NCI-H774 (cell line): ENCODE results near the gene ELOVL6.
"Not testable (repeated sequence)": the region's sequence is repeated elsewhere in the genome, so short reads cannot be mapped to it uniquely, and the experiment has no call there.

Experiments used
- DNase-seq: peaks from one replicate; lab custom pipeline; 2025; lab: John Stamatoyannopoulos, UW

Gene ELOVL6

DNA sequence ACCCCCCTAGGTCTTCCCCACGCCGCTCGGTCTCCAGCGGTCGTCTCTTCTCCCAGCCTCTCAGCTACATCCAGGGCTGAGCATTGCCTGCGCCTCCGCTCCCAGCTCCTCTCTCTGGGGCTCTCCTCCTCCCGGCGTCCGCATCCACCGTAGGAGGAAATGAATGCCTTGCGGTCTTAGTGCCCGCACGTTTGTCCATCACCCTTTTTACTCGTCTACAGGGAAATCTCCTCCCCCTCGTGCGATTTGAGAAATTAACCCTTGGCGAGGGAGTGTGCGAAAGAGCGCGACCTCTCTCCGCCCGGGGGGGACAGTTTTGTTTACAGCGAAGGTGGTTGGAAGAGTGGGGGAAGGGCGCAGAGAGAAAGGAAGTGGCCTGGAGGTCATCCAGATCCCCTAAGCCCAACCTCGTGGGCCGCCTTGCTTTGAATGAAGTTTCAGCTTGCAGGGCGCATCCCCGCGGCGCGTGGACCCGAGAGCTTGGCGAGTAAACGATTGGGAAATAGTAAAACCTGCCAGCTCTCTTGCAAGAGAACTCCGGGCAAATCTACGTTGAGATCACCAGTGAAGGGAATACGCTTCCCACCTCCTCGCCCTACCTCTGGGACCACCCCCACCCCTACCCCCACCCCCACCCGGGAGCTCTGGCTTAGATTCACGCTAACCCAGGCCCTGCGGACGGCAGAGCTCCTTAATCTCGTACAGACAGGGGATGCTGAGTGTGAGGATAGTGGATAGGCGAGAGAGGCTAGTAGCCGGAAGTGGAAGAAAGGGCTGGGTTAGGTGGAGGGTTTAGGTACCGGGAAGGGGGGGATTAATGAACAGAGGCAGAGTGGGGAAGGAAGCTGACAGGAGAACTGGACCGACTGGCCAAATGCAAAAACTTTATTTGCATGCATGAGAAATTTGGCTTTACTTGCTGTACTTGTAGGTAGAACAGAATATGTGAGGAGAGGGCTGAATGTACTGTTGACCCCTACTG is at the start of gene ELOVL6:
Gene ELOVL6 (minus strand): TSS at position 181 of the 982 bp plus-strand sequence. CDS start 280 bp downstream, outside the sequence.
- DNase-seq = no peak

DNA sequence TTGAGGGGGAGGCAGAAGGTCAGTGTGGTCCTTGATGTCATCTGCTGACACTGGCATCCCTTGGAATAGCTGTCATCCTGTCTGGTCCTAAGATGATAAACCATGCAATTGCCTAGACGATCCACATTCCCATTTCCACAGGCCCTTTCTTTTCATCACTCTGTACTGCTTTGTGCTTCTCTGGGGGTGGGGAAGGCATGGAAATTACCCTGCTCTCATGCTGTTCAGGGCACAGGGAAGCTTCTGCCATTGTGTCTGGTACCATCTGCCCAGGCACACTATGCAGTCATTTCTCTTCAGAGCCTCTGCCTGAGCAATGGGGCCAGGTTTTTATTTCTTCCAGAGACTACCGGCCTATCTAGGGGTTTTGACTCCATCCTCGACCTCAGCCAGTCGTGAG is 49.7 kb upstream of the ELOVL6 start:
- DNase-seq = no peak

GRCh38 chr4:110247591-110247990 is 49.2 kb upstream of the ELOVL6 start:
- DNase-seq = no peak

DNA sequence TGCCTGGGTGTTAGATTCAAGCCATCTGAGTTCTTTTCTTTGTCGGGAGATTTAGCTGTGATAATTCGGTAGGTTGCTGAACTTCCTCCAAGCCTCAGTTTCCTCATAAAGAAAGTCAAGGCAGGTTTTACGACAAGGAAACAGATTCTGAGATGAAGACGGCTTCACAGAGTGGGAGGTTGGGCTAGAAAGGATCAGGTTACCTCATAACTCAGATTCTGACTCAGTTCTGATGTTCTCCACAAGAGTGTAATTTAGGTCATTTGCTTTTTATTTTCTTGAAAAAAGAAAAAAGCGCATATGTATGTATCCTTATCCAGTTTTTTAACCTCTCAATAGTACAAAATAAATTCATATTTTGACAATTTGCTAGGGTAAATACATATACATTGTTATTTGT is 47.2 kb upstream of the ELOVL6 start:
- DNase-seq = no peak

- DNase-seq = no peak
Measured at GRCh38 chr4:110236324-110236723, 37.9 kb upstream of the ELOVL6 start.

GRCh38 chr4:110233581-110233980 is 35.2 kb upstream of the ELOVL6 start:
- DNase-seq = not testable (repeated sequence)

GRCh38 chr4:110231869-110232268 is 33.5 kb upstream of the ELOVL6 start:
- DNase-seq = no peak

DNA sequence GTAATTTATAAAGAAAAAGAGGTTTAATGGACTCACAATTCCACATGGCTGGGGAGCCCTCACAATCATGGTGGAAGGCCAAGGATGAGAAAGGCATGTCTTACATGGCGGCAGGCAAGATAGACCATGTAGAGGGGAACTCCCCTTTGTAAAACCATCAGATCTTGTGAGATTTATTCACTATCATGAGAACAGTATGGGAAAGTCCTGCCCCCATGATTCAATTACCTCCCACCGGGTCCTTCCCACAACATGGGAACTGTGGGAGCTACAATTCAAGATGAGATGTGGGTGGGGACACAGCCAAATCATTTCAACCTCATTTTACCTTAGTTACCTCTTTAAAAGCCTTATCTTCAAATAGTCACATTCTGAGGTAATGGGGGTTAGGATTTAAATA is 30.9 kb upstream of the ELOVL6 start:
- no peak for DNase-seq

- no peak for DNase-seq
Measured at GRCh38 chr4:110224812-110225211, 26.4 kb upstream of the ELOVL6 start.

GRCh38 chr4:110224142-110224541 is 25.7 kb upstream of the ELOVL6 start:
- no peak for DNase-seq

DNA sequence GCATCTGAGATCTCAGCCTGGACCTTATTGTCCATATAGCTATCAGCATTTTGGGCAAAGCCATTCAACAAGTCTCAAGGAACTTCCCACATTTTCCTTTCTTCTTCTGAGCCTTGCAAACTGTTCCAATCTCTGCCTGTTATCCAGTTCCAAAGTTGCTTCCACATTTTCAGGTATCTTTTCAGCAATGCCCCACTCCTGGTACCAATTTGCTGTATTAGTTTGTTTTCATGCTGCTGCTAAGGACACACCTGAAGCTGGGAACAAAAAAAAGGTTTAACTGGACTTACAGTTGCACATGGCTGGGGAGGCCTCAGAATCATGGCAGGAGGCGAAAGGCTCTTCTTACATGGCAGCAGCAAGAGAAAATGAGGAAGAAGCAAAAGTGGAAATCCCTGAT is 20.5 kb upstream of the ELOVL6 start:
- DNase-seq = not testable (repeated sequence)

- not testable (repeated sequence) for DNase-seq
Measured at GRCh38 chr4:110217181-110217580, 18.8 kb upstream of the ELOVL6 start.

- no peak for DNase-seq
Measured at GRCh38 chr4:110216129-110216528, 17.7 kb upstream of the ELOVL6 start.

DNA sequence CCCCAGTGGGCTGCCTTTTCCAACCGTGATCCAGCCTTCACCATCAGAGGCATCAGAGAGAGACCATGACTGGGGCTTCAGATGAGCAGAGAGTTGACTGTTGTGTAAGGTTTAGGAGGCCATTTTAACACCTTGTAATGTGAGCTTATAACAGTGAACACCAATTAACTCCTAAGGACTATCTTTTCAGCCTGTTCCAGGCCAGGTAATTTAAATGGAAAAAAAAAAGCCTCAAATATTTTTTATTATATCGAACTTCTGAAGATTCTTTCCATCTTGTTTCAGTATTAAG is 13.3 kb upstream of the ELOVL6 start:
- no peak for DNase-seq

GRCh38 chr4:110211007-110211769 is 12.8 kb upstream of the ELOVL6 start:
- no peak for DNase-seq

GRCh38 chr4:110208419-110208818 is 10.0 kb upstream of the ELOVL6 start:
- no peak for DNase-seq

GRCh38 chr4:110207233-110207632 is 8.8 kb upstream of the ELOVL6 start:
- DNase-seq = no peak

- no peak for DNase-seq
Measured at GRCh38 chr4:110202024-110202423, 3.6 kb upstream of the ELOVL6 start.

DNA sequence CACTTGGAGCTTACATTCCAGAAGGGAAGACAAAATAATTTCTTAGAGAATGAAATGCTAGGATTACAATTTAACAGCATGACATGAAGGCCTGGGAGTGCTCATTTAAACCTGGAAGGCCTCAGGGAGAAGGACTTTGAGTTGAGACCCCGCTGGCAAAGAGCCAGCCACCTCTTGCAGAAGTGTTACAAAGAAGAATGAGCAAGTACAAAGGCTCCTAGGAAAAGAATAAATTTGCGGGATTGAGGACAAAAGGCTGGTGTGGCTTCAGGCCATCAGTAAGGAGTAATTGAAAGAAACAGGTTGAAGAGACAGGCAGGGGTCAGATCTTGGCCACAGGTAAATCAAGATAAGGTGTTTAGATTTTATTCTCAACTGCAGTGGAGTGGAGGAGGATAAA is 3.1 kb upstream of the ELOVL6 start:
- no peak for DNase-seq

GRCh38 chr4:110200689-110201088 is 2.3 kb upstream of the ELOVL6 start:
- DNase-seq = no peak

- DNase-seq = no peak
Measured at GRCh38 chr4:110198049-110198434, 373 bp downstream of the ELOVL6 start.

DNA sequence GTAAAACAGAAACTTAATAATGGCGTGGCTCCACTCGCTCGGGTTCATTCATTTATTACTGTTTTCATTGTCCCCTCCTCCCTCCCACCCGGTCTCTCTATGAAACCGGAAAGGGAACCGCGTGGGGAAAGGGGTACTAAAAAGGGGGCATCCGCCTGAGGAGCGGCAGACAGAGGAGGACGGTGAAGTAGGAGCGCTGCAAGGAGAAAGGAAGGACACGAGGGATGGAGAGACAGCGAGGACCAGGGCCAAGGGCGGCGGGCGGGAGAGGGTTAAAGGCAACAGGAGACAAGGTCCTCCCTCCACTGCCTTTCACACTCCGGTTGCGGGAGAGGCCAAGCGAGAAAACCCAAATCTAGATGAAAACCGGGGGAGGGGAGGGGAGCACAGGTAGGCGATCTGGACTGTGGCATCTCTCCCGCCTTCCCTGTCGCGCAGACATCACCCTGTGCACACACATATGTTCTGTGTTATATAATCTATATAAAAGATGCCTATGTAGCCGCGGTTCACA is 829 bp downstream of the ELOVL6 start:
- DNase-seq = no peak
